Measurements from ENCODE around the gene GH2.

GRCh38 chr17:63919311-63919723 lies 37.6 kb upstream of the GH2 start:
- TF ChIP-seq CTCF (IDR thresholded peaks at IDR 0.05; ENCODE audit: poor library complexity, severe bottlenecking) (peak; percentile 71), REST (IDR thresholded peaks at IDR 0.05; ENCODE audit: borderline replicate concordance) (no peak), TAF1 (IDR thresholded peaks at IDR 0.05; ENCODE audit: low read depth) (no peak), EZH2 (IDR thresholded peaks at IDR 0.05; ENCODE audit: borderline replicate concordance, insufficient read depth, low read length, poor library complexity, severe bottlenecking) (no peak), EP300 (conservative IDR thresholded peaks at IDR 0.05; ENCODE audit: poor library complexity, severe bottlenecking) (no peak), POLR2AphosphoS5 (IDR thresholded peaks at IDR 0.05) (no peak), RAD21 (conservative IDR thresholded peaks at IDR 0.05) (peak; percentile 70)

All from neural cell (in vitro differentiated cells).